Cortex of kidney (tissue), 1 donor: ENCODE data around the gene GPX3.

ENCODE experiments used
- DNase-seq: peaks from one replicate; lab custom pipeline; 2025; lab: John Stamatoyannopoulos, UW

GPX3 gene

DNA sequence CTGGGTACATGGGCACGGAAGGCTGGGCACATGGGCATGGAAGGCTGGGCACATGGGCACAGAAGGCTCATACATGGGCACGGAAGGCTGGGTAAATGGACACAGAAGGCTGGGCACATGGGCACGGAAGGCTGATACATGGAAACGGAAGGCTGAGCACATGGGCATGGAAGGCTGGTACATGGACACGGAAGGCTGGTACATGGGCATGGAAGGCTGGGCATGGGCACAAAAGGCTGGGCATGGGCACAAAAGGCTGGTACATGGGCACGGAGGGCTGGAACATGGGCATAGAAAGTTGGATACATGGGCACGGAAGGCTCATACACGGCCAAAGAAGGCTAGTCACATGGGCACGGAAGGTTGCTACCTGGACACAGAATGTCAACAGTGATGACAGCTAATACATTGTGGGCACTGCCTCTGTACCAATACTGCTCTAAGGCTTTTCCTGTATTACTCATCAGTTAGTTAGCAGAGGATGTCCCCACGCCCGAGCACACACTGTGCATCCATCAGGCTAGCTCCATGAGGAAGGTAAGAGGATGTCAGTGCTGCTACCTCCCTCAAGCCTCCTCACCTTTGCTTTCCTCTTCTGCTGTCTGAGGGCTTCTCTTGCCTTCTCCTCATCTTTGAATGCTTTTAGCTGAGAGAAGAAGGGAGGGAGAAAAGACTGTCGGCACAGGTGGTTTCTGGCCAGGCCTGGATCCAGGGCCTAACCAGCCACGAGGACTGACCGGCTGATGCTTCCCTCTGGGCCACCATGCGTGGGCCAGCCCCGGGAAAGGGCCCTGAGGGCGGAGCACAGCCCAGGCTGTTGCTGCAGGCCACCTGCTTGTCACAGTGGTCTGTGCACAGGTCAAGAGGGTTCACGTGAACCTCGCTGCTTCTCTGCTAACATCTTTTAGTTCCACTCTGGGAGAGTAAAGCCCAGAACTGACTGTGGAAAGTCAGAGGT, 14.3 kb downstream of the GPX3 start:
- DNase-seq: no peak

DNA sequence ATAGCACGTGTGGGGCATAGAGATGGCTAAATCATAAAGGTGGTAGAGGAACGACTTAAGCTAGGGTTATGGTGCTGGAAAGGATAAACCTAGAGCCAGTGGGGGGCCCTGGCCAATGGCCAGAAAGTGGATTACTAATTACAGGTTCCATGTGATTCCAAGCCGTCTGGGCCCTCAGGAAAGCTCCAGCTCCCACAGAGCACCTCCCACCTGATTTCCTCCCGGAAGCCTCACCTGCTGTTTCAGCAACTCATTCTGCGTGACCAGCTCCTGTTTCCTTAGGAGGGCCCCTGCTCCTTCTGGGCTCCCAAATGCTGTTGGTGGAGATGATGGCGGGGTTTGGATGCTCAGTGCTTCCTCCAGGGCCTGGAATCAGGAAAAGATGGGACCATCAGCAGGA, 16.2 kb downstream of the GPX3 start:
- no peak for DNase-seq

DNA sequence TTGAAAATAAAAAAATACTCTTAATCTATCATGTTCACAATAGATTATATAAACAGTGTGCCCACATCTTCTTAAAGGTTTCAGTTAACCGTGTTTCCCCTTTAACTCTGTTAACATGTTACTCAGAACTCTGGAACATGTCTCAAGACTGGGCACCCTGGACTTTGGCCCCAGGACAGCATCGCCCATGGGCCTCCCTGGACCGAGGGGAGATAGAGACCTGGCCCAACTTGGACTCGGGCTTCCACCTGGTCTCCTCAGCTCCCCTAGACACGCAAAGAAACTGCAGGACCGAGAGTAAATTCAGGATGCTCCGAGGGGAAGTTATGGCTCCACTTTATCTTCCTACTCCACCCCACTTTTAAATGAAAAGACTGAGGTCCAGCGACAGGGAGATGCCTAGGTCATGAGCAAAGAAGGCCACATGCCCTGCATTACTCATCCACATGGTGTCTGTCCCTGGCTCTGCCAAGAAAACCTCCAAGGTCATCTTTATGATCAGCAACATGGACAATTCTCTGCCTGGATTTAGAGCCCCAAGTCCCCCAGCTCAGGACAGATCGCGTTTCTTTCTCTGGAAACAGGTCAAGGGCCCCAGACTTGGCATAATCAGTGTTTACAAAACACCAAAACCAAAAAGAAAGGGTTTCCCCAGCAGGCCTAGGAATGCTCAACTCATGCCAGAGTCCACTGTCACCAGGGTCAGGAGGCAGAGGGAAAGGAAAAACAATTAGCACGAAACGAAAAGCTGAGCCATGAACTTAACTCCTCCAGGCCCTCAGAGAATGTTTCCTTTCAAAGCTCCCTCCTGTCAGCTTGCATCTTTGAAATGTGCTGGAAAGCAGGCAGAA, 17.4 kb downstream of the GPX3 start:
- DNase-seq: no peak

DNA sequence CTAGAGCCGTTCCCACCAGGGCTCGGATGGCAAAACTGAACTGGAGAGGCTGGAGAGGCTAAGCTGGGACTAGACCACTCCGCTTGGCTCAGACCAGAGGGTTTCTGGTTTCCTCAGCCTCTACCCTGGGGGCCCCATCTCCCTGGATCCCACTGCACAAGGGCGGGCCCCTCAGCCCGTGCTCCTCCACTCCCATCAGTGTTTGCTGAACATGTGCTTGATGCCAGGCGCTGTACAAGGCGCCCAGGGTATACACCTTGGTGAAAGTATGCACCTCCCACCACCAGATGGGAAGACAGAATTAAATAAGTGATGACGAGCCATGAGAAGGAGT, 18.0 kb downstream of the GPX3 start:
- DNase-seq: no peak

GRCh38 chr5:151038801-151039238, 18.4 kb downstream of the GPX3 start:
- no peak for DNase-seq

- DNase-seq: no peak
These were observed 19.3 kb downstream of the GPX3 start for GRCh38 chr5:151039665-151040064.

- DNase-seq: no peak
These were observed 19.9 kb downstream of the GPX3 start for GRCh38 chr5:151040211-151040747.

DNA sequence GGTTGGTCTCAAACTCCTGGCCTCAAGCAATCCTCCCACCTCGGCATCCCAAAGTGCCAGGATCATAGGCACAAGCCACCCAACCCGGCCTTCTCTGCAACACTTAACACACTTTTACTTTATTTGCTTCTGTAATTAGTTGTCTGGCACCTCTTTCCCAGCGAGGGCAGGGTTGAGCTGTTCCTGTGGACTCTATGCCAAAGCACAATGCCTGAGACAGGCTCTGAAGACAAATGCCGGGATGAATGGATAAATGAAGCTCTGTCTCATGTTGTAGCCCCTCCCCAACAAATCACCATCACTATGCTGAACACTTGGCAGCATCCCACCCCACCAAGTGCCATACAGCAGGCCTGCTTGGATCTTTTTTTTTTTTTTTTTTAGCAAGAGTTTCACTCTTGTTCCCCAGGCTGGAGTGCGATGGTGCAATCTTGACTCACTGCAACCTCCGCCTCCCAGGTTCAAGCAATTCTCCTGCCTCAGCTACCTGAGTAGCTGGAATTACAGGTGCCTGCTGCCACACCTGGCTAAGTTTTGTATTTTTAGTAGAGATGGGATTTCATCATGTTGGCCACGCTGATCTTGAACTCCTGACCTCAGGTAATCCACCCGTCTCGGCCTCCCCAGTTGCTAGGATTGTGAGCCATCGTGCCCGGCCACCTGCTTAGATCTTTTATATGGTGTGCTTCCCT, 21.3 kb downstream of the GPX3 start:
- no peak for DNase-seq

DNA sequence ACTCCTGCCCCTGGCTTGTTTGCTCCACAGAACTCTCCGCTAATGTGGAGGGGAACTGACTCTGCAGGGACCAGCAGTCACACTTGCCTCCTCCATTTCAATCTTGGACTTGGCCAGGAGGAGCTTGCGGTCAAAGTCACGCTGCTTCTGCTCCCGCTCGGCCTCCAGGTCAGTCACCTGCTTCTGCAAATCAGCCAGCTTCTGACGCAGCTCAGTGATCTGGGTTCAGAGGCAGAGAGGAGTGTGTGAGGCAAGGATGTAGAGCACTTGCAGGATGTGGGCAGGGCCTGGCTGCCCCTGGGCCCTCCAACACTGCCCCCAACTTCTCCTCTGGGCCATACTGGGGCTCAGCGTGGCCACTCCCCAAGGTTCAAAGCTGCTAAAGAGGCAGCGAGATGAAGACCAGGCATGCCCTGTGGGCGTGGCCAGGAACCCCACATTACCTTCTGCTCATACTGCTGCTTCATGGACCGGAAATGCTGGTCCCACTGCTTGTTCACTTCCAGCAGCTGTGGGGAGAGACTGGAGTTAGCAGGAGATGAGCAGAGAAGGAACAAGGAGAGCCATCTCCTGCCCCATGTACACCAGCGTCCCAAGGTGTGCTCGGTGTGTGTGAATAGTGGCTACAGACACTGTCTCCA, 22.2 kb downstream of the GPX3 start:
- no peak for DNase-seq

DNA sequence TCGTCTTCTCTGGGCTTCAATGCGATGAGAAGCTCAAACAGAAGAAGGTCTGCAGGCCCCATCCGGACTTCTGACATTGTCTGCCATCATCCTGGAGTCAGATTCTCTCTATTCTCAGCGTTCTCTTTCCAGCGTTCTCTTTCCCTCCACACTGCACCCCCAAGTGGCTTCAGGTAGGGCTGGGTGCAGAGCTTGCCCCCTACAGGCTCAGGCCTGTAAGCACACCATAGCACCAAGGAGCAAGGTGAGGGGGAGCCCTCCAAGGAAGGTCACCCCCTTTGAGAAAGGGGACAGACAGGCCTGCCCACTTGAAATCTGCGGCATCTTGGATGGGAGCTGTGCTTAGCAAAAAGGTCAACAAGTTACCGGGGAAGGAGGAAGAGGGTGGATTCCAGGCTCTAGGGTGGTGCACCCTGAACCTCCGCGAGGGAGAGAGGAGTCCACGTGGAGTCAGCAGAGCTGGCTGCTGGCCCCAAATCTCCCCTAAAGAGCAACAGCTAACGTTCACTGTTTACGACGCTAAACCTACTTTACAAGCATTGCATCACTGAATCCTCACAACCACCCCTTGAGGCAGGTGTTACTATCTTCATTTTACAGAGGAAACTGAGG, 27.5 kb downstream of the GPX3 start:
- DNase-seq: no peak

- DNase-seq: no peak
These were observed 28.1 kb downstream of the GPX3 start for GRCh38 chr5:151048526-151048925.

- DNase-seq: no peak
These were observed 30.9 kb downstream of the GPX3 start for GRCh38 chr5:151051066-151051930.

DNA sequence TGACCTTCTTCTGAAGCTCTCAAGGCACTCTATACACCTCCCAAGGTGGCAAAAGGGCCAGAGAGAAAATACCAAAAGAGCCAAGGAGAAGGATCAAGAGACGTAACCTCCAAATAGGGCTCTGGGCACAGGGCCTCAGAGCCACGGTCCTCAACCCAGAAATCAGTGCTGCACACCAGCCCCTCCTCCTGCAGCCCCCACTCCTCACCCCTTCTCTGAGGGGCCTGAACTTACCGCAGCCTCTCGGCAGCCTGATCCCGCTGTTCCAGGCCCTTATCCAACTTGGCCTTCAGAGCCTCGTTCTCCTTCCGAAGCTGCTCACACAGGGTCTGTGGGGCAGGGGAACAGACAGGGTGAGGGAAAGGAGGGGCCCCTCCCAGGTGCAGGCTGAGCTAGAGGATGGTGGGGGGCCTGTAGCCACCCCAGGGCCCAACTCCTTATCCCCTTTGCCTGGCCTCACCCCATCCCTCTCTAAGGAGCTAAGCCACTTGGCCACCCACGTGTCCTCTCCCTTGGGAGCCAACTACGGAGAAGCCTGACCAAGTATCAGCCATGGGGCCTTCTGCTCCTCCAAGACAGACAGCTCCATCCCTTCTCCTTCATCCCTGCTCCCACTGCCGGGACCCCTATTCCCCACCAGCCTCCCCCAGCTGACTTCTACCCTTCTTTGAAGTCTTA, 31.7 kb downstream of the GPX3 start:
- DNase-seq: no peak

- no peak for DNase-seq
These were observed 32.4 kb downstream of the GPX3 start for GRCh38 chr5:151052836-151053235.

DNA sequence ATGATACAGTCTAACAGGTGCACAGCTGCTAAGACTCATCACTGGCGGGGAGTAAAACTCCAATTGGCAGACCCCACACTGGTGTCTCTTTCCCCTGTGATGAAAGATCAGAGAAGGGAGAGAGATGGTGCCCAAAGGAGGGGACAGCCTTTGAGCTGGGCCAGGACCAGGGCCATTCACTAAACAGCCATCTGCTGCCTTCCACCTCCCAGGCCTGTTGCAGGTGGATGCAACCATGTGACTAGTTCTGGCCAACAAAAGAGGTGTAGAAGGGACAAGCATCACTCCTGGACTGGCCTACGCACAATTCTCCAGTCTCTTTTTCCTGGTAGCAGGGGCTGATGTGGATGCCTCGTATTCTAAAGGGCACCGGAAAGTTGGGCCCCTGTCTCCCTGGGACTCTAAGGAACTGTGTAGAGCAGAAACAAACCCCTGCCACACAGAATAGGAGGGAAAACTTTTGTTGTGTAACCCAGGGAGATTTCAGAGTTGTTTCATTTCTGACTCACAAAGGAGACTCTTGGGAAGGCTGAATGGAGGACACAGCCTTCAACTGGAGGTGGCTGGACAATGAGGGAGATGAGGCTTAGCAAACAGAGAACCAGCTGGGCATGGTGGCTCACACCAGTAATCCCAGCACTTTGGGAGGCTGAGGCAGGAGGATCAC, 33.5 kb downstream of the GPX3 start:
- DNase-seq: no peak

- DNase-seq: no peak
These were observed 34.3 kb downstream of the GPX3 start for GRCh38 chr5:151054709-151055108.

DNA sequence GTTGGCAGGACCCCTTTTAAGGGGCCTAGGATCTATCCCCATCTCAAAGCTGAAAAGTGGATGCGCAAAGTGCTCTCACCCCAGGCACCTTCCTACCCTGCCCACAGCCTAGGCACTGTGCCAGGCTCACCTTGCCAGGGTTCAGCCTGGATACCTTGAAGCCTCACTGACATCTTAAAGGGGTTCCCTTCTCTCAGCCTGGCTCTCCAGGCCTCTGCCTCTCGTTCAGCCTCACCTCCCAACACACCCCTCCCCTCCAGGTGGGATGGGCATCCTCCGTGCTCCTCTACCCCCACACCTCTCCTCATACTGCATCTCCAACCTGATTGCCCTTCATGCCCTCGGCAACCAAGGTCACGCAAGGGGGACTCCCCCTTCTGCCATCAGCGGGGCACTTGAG, 34.9 kb downstream of the GPX3 start:
- no peak for DNase-seq

- DNase-seq: no peak
These were observed 36.3 kb downstream of the GPX3 start for GRCh38 chr5:151056379-151057325.
